Left cardiac atrium (tissue), 4 donors: ENCODE results near the gene OVCA2. TPM values are rescaled to one million over a fixed set of nuclear protein-coding genes. Genes with fewer than 3 reads are reported as not detected.

Source experiments
- ATAC-seq, 2 donors: fragments of 200-7000 bp; cut with Tn5 transposase; one replicate each; pipeline ENCODE4 v1.9.1; 2020; ENCODE audit warnings: mild to moderate bottlenecking in 2 of 2, moderate library complexity in 2 of 2
- DNase-seq: peaks from one replicate; pipeline ENCODE4 v3.0.0-alpha.2; 2020
- intact Hi-C, 2 donors: fragments of 100-400 bp; cut with DNase I; formaldehyde crosslinking; loops; one replicate each; pipeline versions ENCODE4 v1.14.1 to v1.15.1; 2022 to 2023
- total RNA-seq, 2 donors: library from RNA; stranded (reverse); fragmentation: NEBNext Ultra II Directional; extraction: Animal tissue kit (Norgen Biotek cat#: 25700); gene quantifications; one replicate each; pipeline ENCODE4 v1.2.1, GENCODE V29; 2021
- donor health status: DM: no; HTN: yes; CAD: no.
- donor health status: DM: no; HTN: yes; CAD: no; lungs with severe emphysema.
- donor health status: DM: yes; HTN: yes; CAD: no.
- donor health status: Dilated cardiomyopathy.

The OVCA2 gene
- total RNA-seq, 2 donors from 2014 or later: 15.4 to 26.5 TPM

DNA sequence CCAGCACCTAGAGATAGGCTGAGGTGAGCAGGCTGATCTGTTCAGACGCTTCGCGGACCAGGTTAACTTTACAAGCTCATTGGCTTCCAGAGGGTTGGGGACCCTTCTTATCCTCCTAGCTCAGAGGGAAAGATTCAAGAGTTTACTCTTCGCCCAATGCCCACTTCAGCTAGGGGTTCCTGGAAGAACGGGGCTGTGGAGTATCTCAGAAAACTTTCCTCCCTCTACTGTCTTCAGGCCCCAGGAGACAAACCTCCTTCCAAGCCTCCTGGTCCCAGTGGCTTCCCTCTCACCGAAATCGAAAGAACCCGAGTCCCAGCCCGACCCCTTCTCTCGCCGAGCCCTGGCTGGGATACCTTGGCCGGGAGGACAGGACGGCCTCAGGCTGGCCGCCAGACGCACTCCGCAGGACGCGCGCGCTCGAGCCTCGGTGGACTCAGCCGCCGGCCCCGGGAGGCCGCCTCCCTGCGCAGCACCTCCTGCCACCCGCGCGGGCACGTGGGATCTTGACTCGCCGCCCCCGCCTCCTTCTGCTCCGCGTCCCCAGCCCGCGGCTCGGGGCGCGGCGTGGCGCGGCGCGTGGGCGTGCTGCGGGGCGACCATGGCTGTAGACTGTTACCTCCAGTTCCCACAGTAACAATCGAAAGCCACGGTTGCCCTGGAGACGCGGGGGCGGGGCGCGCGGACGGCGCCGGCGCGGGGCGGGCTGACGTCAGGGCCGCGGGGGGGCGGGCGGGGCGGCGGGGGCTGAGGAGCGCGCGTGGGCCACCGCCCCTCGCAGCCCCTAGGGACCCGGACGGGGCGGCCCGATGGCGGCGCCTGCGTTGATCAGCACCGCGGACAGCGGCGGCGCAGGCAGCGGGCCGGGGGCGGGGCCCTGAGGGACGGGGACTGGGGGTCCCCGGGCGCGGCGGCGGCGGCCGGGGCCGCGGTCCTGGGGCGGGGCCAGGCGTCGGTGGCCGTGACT lies 7.8 kb downstream of the OVCA2 start:
- intact Hi-C loops: no loop called here
- ATAC-seq (peak; percentile 41 to 64), DNase-seq (peak; percentile 91)

DNA sequence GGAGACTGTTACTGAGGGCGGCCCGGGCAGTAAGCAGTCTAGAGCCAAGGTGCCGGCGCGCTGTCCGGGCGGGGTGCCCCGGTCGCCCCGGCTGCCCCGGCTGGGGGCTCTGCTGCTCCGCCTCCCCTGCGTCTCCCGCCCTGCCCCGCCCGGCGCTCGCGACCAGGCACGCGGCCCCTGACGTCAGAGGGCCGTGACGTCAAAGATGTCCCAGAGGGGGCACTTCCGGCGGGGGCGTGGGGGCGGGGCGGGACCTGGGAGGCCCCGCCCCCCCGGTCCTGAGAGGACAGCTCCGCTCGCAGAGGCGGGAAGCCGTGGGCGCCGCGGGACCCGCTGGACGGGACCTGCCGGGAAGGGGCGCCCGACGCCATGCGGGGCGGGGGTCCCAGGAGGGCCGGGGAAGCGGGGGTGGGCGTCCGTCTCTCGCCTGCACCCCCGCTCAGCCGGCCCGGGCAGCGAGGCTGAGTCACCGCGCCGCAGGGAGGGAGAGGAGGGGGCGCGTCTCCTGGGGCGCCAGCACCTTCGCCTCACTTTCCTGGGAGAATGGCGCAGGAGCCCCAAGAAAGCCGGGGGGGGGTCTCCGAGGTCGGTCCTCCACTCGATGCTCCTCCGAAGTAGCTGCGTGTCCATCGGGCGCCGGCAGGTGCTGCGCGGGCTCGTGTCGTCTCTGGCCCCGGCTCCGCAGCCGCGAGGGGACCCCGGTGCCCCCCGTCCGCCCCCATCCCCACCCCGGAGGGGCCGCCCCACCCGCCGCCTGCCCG lies 8.7 kb downstream of the OVCA2 start:
- ATAC-seq (peak; percentile 39 to 62), DNase-seq (peak; percentile 79)
- intact Hi-C loops: no loop called here

DNA sequence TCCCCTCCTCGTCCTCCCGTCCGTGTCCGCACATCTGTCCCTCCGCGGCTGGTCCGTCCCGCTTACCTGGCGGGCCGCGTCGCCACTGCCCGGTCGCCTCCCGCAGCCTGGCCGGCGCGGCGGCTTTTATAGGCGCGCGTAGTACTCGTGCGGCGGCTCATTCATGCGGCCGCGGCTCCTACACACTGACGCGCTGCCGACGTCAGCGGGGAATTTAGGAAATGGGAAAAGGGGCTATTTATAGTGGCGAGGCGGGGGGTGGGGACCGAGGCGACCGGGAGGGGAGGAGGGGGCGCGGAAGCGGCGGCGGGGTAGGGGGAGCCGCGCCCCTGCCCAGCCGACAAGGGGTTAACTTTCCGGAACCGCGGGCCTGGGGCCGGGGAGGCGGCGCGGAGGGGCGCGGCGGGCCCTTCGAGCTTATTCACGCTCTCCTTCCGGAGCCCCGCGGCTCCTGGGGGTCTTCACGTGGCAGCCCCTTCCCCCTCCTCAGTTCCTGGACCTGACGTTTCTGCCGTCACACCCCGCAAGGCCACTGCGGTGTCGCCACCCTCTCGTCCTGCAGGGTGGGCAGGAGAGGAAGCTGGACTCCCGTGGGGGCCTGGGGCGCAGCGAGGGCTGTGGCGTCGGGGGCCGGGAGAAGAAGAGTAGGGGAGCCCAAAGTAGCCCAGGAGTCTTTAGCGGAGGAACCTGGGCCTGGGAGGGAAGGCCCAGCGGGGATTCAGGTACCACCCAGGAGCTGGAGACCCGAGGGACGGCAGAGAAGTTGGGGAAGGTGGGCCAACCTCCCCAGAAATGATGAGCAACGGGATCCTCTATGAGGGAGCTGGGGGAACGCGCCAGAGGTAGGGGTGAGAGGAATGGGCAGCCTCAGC lies 9.5 kb downstream of the OVCA2 start:
- DNase-seq: peak; percentile 72
- ATAC-seq: peak in 1 of 2 donors; percentile 1
- intact Hi-C loops: no loop called here

DNA sequence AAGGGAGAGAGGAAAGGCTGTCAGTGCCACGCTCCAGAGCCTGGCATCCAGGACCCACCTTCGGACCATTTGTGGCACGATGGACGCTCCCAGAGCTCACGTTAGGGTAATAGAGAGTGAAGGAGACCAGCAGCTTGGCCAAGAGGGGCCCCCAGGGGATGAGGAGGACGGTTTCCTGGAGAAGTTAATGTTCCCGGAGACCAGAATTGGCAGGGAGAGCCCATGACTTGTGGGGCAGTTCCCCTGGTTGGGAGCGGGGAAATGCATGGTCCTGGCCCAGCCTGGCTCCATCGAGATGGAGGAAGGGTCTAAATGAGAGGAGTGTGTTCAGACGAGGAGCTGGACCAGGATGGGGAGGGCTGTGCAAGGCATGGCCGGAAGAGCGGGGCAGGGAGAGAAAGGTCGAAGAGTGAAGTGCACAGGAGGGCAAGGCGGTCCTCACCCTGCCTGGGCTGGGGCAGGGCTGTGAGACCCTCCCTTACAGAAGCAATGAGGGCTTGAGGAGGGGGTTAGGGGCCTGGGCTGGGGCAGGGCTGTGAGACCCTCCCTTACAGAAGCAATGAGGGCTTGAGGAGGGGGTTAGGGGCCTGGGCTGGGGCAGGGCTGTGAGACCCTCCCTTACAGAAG lies 10.2 kb downstream of the OVCA2 start:
- intact Hi-C loops: no loop called here
- DNase-seq (no peak), ATAC-seq (no peak)

DNA sequence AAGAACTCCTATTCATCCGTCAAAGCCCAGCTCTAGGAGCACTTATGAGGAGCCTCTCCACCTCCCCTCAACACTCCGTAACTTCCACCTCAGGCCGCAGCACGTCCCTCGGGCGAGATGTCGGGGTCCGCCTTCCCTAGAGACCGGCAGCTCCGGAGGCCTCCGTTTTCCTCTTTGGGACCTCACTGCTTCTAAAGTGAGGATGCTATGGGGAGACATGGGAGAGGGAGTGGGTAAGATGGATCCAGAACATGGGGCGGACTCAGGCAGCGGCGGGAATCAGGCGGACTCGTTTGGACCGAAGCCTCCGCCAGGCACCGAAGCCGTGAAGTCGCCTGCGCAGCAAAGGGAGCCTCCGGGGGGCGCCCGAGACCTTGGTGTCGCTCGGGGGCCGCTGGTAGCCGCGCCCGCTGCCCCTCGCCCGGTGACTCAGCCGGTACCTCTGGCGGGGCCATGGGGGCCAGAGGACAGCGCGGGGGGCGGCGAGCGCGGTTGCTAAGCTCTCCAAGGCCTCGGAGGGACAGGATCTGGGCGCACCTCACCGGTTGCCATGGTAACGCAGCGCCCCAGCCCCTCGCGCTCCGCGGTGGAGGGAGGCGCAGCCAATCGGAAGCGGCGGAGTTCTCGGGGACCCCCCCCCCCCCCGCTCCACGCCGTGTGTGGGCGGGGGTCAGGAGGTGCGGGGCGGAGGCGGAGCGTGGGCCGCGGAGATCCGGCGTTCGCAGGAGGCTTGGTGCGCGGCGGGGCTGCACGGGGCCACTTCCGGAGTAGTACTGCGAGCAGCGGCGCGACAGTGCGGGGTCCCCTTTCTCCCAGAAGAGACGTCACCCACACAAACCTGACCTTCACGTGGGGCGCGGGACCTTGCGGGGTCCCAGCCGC lies 11.8 kb downstream of the OVCA2 start:
- DNase-seq (peak; percentile 84), ATAC-seq (peak; percentile 2 to 11)

DNA sequence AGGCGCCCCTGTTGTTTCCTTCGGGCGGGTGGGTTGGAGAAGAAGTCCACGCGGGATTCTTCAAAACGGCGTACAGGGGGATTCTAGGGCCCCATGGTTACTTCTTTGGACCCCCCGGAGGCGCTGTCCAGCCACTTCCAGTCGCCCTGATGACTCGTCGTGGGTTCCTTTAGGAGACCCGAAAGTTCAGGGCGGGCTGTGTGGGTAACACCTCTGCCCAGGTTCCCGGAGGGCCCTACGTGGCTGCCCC lies 12.4 kb downstream of the OVCA2 start:
- DNase-seq: no peak
- intact Hi-C loops: loop anchor here (2.0 kb wide), 2 partner anchors 191 to 229 kb away; no protein-coding TSS in a partner anchor
- ATAC-seq: no peak

More for the DNA sequence above, 11.8 kb downstream of the OVCA2 start:
- intact Hi-C loops: loop anchor here (2.0 kb wide), 2 partner anchors 191 to 229 kb away; no protein-coding TSS in a partner anchor

DNA sequence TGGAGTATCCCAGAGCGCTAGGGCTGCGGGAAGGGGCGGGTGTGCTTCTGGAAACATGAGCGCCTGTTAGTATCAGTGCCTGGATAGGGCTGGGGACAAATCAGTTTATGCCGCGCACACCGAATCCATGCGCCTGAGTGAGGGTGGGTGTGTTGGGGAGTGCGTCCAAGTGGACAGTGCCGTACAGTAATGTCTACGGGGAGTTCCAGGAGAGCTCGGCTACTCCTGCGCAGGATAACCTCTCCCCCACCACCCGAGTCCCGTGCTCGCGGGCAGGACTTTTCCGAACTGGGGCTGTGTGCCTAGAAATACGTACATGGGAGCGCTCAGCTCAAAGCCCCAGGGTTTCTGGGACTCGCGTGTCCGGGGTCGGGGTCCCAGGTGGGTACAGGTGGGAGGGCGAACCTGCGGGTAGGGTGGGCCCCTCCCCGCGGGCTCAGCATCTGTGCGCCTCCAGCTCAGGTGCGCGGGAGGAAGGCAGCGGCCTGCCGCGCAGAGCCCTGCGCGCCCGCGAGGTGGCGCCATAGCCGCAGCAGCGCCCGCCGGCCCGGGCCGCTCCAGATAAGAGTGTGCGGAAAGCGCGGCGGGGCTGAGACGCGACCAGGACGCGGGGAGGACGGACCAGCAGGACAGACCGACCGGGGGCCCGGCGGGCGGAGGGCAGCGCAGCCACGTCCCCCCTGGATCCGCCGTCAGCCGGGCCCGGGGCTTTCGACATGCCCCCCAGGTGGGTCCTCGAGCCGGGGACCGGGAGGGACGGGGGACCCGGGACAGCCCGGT lies 12.9 kb downstream of the OVCA2 start, which contains the start of gene HIC1:
HIC1 (plus strand) TSS at position 592 of the 780 bp plus-strand sequence. CDS start 1,588 bp downstream, outside the sequence.
- ATAC-seq: peak; percentile 62
- DNase-seq: peak; percentile 85
- intact Hi-C loops: loop anchor here (2.0 to 5.0 kb wide), 3 partner anchors 38 to 228 kb away; no protein-coding TSS in a partner anchor

DNA sequence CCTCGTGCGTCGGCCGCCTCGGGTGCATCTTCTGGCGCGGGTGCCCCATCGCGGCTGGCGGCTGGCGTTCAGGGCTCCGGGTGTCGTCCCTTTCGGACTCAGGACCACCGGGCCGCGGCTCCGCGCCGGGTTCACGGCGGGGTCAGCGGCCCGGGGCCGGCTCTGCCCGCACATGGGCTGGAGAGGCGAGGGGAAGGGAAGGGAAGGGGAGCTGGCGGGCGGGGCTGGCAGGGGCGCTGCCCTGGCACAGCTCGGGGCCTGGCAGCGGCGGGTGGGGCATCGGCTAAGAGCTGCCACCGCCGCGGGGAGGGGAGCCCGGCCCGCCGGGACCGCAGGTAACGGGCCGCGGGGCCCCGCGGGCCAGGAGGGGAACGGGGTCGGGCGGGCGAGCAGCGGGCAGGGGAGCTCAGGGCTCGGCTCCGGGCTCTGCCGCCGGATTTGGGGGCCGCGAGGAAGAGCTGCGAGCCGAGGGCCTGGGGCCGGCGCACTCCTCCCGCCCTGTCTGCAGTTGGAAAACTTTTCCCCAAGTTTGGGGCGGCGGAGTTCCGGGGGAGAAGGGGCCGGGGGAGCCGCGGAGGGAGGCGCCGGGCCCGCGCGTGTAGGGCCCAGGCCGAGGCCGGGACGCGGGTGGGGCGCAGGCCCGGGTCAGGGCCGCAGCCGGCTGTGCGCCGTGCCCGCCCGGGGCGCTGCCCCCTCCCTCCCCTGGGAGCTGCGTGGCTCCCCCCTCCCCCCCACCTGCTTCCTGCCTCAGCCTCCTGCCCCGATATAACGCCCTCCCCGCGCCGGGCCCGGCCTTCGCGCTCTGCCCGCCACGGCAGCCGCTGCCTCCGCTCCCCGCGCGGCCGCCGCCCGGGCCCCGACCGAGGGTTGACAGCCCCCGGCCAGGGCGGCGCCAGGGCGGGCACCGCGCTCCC lies 13.7 kb downstream of the OVCA2 start:
- no peak for DNase-seq

DNA sequence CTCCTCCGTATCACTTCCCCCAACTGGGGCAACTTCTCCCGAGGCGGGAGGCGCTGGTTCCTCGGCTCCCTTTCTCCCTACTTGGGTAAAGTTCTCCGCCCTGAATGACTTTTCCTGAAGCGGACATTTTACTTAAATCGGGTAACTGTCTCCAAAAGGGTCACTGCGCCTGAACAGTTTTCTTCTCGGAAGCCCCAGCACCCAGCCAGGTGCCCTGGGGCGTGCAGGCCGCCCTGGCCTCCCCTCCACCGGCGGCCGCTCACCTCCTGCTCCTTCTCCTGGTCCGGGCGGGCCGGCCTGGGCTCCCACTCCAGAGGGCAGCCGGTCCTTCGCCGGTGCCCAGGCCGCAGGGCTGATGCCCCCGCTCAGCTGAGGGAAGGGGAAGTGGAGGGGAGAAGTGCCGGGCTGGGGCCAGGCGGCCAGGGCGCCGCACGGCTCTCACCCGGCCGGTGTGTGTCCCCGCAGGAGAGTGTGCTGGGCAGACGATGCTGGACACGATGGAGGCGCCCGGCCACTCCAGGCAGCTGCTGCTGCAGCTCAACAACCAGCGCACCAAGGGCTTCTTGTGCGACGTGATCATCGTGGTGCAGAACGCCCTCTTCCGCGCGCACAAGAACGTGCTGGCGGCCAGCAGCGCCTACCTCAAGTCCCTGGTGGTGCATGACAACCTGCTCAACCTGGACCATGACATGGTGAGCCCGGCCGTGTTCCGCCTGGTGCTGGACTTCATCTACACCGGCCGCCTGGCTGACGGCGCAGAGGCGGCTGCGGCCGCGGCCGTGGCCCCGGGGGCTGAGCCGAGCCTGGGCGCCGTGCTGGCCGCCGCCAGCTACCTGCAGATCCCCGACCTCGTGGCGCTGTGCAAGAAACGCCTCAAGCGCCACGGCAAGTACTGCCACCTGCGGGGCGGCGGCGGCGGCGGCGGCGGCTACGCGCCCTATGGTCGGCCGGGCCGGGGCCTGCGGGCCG lies 14.7 kb downstream of the OVCA2 start:
- intact Hi-C loops: loop anchor here in 1 of 2 donors (5.0 kb wide), 1 partner anchor 36 kb away; no protein-coding TSS in a partner anchor
- no peak for DNase-seq
- ATAC-seq: no peak

More for the DNA sequence above, 13.7 kb downstream of the OVCA2 start:
- peak; percentile 4 to 7 for ATAC-seq
- intact Hi-C loops: loop anchor here (2.0 to 5.0 kb wide), 3 partner anchors 37 to 227 kb away; no protein-coding TSS in a partner anchor

DNA sequence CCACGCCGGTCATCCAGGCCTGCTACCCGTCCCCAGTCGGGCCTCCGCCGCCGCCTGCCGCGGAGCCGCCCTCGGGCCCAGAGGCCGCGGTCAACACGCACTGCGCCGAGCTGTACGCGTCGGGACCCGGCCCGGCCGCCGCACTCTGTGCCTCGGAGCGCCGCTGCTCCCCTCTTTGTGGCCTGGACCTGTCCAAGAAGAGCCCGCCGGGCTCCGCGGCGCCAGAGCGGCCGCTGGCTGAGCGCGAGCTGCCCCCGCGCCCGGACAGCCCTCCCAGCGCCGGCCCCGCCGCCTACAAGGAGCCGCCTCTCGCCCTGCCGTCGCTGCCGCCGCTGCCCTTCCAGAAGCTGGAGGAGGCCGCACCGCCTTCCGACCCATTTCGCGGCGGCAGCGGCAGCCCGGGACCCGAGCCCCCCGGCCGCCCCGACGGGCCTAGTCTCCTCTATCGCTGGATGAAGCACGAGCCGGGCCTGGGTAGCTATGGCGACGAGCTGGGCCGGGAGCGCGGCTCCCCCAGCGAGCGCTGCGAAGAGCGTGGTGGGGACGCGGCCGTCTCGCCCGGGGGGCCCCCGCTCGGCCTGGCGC lies 15.4 kb downstream of the OVCA2 start:
- intact Hi-C loops: loop anchor here in 1 of 2 donors (5.0 kb wide), 1 partner anchor 35 kb away; no protein-coding TSS in a partner anchor
- DNase-seq: no peak
- ATAC-seq: no peak

DNA sequence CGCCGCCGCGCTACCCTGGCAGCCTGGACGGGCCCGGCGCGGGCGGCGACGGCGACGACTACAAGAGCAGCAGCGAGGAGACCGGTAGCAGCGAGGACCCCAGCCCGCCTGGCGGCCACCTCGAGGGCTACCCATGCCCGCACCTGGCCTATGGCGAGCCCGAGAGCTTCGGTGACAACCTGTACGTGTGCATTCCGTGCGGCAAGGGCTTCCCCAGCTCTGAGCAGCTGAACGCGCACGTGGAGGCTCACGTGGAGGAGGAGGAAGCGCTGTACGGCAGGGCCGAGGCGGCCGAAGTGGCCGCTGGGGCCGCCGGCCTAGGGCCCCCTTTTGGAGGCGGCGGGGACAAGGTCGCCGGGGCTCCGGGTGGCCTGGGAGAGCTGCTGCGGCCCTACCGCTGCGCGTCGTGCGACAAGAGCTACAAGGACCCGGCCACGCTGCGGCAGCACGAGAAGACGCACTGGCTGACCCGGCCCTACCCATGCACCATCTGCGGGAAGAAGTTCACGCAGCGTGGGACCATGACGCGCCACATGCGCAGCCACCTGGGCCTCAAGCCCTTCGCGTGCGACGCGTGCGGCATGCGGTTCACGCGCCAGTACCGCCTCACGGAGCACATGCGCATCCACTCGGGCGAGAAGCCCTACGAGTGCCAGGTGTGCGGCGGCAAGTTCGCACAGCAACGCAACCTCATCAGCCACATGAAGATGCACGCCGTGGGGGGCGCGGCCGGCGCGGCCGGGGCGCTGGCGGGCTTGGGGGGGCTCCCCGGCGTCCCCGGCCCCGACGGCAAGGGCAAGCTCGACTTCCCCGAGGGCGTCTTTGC lies 16.2 kb downstream of the OVCA2 start:
- DNase-seq (no peak), ATAC-seq (no peak)
- intact Hi-C loops: loop anchor here in 1 of 2 donors (5.0 kb wide), 1 partner anchor 34 kb away; no protein-coding TSS in a partner anchor

DNA sequence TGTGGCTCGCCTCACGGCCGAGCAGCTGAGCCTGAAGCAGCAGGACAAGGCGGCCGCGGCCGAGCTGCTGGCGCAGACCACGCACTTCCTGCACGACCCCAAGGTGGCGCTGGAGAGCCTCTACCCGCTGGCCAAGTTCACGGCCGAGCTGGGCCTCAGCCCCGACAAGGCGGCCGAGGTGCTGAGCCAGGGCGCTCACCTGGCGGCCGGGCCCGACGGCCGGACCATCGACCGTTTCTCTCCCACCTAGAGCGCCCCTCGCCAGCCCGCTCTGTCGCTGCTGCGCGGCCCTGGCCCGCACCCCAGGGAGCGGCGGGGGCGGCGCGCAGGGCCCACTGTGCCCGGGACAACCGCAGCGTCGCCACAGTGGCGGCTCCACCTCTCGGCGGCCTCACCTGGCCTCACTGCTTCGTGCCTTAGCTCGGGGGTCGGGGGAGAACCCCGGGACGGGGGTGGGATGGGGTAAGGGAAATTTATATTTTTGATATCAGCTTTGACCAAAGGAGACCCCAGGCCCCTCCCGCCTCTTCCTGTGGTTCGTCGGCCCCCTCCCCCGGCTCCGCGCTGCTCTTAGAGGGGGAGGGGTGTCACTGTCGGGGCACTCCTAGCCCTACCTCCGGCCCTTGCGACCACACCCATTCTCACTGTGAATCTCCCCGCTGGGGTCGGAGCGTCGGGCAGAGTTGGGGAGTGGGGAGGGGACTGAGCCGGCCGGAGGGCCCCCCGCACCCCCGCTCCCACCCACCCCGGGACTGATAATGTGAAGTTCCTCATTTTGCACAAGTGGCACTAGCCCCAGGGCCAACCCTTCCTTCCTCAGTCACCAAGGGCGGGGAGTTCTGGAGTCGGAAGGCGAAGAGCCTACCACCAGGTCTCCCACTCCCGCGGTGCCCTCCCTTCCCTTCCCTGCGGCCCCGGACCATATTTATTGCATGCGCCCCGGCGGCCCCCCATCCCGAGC lies 17.0 kb downstream of the OVCA2 start:
- ATAC-seq (peak; percentile 16), DNase-seq (peak; percentile 80)
- intact Hi-C loops: loop anchor here in 1 of 2 donors (5.0 kb wide), 1 partner anchor 33 kb away; no protein-coding TSS in a partner anchor
